ENCODE results near the gene LRRC15. TPM values are rescaled to one million over a fixed set of nuclear protein-coding genes. Genes with fewer than 3 reads are reported as not detected.

LRRC15 gene
- total RNA-seq, 1 donor from 2014 or later = not detected

DNA sequence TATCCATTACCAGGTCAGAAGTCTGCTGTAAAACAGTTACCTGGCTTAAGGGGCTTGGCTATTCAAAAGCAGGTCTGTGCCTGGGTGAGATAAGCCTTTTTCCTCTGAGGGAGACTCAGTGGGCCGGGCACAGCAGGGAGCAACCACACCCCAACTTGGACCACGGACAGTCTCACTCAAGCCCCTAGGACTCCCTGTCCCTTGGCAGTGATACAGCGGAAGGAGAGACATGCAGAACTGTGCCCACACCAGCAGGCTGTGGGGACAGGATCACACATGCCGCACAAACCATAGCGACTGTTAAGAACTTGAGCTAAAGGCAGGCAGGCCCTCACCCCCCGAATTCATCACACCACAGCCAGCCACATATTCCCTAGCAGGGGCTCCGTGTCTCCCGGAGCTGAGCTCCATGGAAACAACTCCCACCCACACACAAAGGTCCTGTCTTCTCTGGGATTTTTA is 32.4 kb upstream of the LRRC15 start:
- no peak for TF ChIP-seq CTCF (IDR thresholded peaks at IDR 0.05)
- Histone ChIP-seq H3K27me3 (peaks cover 4% of the 10 kb centered on the region), H3K9me3 (no peaks in the 10 kb centered on the region), H3K27ac (no peak overlapping the region), H3K36me3 (peaks cover 0 to 10% of the 10 kb centered on the region in 2 donors), H3K4me1 (peaks cover 0 to 9% of the 10 kb centered on the region in 2 donors), H3K4me3 (no peak overlapping the region)
- no peak for DNase-seq (ENCODE audit: low spot score in 2 of 2)
- intact Hi-C loops (cut with DNase I) = no loop called here

DNA sequence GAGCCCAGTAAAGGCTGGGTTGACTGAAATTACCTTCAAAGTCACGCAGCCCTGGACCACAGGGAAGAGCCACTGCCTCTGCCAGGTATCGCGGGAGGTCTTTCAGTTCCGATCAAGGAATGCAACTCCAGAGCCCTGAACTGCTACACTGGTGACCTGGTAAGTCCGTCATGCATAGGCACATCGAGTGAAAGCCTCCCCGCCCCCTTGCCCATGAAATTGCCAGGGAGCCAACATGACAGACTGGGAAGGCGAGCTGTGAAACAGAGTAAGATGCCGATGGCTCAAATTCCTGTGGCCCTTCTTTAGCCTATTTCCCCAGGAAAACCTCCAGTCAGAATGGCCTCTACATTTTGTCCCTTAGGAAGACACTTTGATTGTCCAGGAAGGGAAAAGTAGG is 31.8 kb upstream of the LRRC15 start:
- Histone ChIP-seq H3K4me1 (peaks cover 0 to 9% of the 10 kb centered on the region in 2 donors), H3K9me3 (no peaks in the 10 kb centered on the region), H3K27me3 (peaks cover 8% of the 10 kb centered on the region), H3K27ac (no peak overlapping the region), H3K36me3 (peaks cover 0 to 10% of the 10 kb centered on the region in 2 donors), H3K4me3 (no peak overlapping the region)
- DNase-seq (ENCODE audit: low spot score in 2 of 2) = no peak
- TF ChIP-seq CTCF (IDR thresholded peaks at IDR 0.05) = no peak
- intact Hi-C loops (cut with DNase I) = no loop called here

DNA sequence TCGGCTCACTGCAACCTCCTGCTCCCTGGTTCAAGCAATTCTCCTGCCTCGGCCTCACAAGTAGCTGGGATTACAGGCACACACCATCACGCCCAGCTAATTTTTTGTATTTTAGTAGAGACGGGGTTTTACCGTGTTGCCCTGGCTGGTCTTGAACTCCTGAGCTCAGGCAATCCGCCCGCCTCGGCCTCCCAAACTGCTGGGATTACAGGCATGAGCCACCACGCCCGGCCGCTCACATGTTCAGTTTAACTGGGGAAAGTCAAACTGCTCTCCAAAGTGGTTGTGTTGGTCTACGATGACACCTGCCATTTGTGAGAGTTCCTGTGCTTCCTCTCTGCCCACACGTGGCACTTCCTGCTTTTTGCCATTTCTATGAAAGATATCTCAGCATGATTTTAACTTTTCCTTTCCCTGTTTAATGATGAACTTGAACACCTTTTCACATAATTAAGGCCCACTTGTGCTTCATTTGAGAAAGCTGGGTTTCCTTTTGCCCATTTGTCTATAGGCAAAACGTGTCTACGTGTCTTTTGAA is 30.4 kb upstream of the LRRC15 start:
- intact Hi-C loops (cut with DNase I) = no loop called here
- H3K27me3 ChIP-seq = peaks cover 8% of the 10 kb centered on the region
- no peak overlapping the region for H3K27ac ChIP-seq
- H3K36me3 ChIP-seq = peaks cover 0 to 2% of the 10 kb centered on the region in 2 donors
- no peak overlapping the region for H3K4me3 ChIP-seq
- no peak for DNase-seq (ENCODE audit: low spot score in 2 of 2)
- no peak for TF ChIP-seq CTCF (IDR thresholded peaks at IDR 0.05)
- no peaks in the 10 kb centered on the region for H3K9me3 ChIP-seq
- peaks cover 0 to 9% of the 10 kb centered on the region in 2 donors for H3K4me1 ChIP-seq

DNA sequence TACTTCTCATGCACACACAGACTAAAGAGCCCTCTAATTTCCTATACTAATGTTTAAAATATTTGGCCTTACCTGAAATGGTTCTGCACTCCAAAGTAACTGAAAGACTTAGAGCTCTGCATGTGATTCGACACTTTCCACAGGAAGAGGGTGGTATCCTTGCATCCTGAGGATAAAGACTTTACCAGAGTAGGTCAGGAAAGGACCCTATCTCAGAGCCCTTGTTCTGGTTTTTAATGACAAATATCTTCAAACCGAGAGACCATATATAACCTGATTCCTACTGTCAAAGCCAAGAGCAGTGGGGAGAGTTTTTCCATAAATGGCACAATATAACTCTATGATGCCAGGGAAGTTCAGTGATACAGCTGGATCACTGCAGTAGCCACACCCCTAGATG is 29.6 kb upstream of the LRRC15 start, which contains the start of gene GP5:
Gene GP5, minus strand, starts transcription at position 101 of the 400 bp plus-strand sequence. CDS start 984 bp downstream, outside the sequence.
- Histone ChIP-seq H3K4me3 (peak within 1 kb of the TSS; percentile 1 to 53), H3K4me1 (peaks cover 0 to 9% of the 10 kb centered on the region in 2 donors), H3K27me3 (peaks cover 8% of the 10 kb centered on the region), H3K9me3 (no peaks in the 10 kb centered on the region), H3K27ac (no peak within 1 kb of the TSS), H3K36me3 (peaks cover 0 to 2% of the 10 kb centered on the region in 2 donors)
- DNase-seq (ENCODE audit: low spot score in 2 of 2) = no peak
- TF ChIP-seq CTCF (IDR thresholded peaks at IDR 0.05) = no peak
- intact Hi-C loops (cut with DNase I) = no loop called here

DNA sequence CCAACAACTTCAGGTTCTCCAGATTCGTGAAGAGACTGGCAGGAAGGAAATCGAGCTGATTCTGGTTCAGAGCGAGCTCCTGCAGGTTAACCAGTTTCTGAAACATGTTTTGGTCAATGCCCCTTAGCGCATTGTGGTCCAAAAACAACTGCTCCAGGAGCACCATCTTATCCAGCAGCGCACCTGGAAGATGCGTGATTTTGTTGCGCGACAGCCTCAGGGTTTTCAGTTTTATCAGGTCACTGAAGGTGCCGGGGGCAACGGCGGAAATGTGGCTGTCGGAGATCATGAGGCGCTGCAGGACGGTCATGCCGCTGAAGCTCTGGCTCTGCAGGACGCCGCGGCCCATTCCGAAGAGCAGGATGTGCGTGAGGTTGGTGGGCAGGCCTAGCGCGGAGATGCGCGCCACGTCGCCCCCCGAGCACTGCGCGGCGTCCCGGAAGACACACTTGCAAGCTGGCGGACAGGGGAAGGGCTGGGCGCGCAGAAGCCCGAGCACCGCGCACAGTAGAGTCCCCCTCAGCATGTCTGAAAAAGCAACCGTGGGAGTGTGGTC is 28.3 kb upstream of the LRRC15 start:
- no peak for TF ChIP-seq CTCF (IDR thresholded peaks at IDR 0.05)
- peak overlapping the region; percentile 1 to 53 for H3K4me3 ChIP-seq
- H3K9me3 ChIP-seq = no peaks in the 10 kb centered on the region
- peaks cover 0 to 9% of the 10 kb centered on the region in 2 donors for H3K4me1 ChIP-seq
- H3K27ac ChIP-seq = no peak overlapping the region
- H3K27me3 ChIP-seq = peaks cover 8% of the 10 kb centered on the region
- no peaks in the 10 kb centered on the region for H3K36me3 ChIP-seq
- intact Hi-C loops (cut with DNase I) = no loop called here
- no peak for DNase-seq (ENCODE audit: low spot score in 2 of 2)

Measured in ascending aorta (tissue), 2 donors.